OCI-LY7 (cell line): Measurements from ENCODE around the gene EXTL1.

Experiments used
- EZH2phosphoT487 ChIP-seq: fragments of 200-600 bp; sonication (generic); IDR thresholded peaks from 2 replicates; pipeline ENCODE4 v1.6.1; 2018; ENCODE audit warnings: low read depth, borderline replicate concordance, mild to moderate bottlenecking, mixed run types, antibody characterized with exemption, low read length, moderate library complexity, mixed read lengths
- TF ChIP-seq, protein P1 (sequence below): fragments of 200-600 bp; sonication (generic); conservative IDR thresholded peaks from 2 replicates; pipeline ENCODE4 v1.5.1; 2014; ENCODE audit warnings: mild to moderate bottlenecking, antibody characterized with exemption, low read length, moderate library complexity, mixed read lengths

DNA sequence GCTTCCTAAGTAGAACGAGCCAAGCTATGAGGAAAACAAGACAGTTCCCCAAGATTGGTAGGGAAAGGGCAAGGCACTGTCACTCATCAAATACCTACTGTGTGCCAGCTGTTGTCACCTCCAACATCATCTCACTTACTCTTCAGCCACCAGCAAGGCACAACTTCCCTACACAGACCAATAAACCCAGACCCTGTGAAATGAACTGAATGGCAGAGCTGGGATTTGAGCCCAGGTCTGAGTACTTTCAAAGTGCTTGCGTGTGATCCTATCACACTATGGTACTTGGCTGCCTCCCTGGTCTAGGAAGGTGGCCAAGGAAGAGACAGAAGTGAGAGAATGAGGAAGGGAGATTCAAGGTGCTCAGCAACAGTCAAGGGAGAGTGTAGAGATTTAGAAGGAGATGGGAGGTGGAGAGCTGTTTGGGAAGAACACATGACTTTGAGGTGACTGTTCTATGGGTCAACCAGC is 62.6 kb downstream of the EXTL1 start:
- TF ChIP-seq, protein P1, sequence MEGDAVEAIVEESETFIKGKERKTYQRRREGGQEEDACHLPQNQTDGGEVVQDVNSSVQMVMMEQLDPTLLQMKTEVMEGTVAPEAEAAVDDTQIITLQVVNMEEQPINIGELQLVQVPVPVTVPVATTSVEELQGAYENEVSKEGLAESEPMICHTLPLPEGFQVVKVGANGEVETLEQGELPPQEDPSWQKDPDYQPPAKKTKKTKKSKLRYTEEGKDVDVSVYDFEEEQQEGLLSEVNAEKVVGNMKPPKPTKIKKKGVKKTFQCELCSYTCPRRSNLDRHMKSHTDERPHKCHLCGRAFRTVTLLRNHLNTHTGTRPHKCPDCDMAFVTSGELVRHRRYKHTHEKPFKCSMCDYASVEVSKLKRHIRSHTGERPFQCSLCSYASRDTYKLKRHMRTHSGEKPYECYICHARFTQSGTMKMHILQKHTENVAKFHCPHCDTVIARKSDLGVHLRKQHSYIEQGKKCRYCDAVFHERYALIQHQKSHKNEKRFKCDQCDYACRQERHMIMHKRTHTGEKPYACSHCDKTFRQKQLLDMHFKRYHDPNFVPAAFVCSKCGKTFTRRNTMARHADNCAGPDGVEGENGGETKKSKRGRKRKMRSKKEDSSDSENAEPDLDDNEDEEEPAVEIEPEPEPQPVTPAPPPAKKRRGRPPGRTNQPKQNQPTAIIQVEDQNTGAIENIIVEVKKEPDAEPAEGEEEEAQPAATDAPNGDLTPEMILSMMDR = no peak
- no peak for TF ChIP-seq EZH2phosphoT487
